HL-60 (cell line): ENCODE results near the gene DOK7.

Experiments used
- DNase-seq, 2 experiments: peaks; one replicate each; pipeline ENCODE4 v3.0.0-alpha.2; 2010 to 2020; ENCODE audit warnings: low read depth in 1 of 2, low spot score in 1 of 2
- H3K27ac ChIP-seq: fragments of 250-450 bp; sonication (Bioruptor Pico); replicated peaks from 2 replicates; pipeline ENCODE4 v1.5.1; 2020; ENCODE audit warnings: mild to moderate bottlenecking, moderate library complexity
- H3K27me3 ChIP-seq: fragments of 250-450 bp; sonication (Bioruptor Pico); 2 replicates; pipeline ENCODE4 v1.5.1; 2021; ENCODE audit warnings: mild to moderate bottlenecking, moderate library complexity; ENCODE audit not compliant: insufficient read depth, poor library complexity, severe bottlenecking
- H3K4me3 ChIP-seq: replicated peaks from 2 replicates; pipeline ENCODE4 v1.5.1; 2011; ENCODE audit warnings: mild to moderate bottlenecking, control low read depth, low read length; ENCODE audit not compliant: insufficient read depth
- GABPA ChIP-seq: IDR thresholded peaks from 2 replicates; pipeline ENCODE4 v1.6.1; 2012; ENCODE audit warnings: low read depth
- POLR2AphosphoS5 ChIP-seq: IDR thresholded peaks from 2 replicates; pipeline ENCODE4 v1.6.1; 2012; ENCODE audit warnings: low read depth
- SPI1 ChIP-seq: IDR thresholded peaks from 2 replicates; pipeline ENCODE4 v1.6.1; 2012; ENCODE audit warnings: low read depth, mild to moderate bottlenecking, borderline replicate concordance
- TF ChIP-seq, protein P1 (sequence below): IDR thresholded peaks from 2 replicates; pipeline ENCODE4 v1.6.1; 2012; ENCODE audit warnings: low read depth; ENCODE audit not compliant: insufficient replicate concordance
- TF ChIP-seq, protein P2 (sequence below): IDR thresholded peaks from one replicate; pipeline ENCODE4 v1.5.1; 2011; ENCODE audit warnings: low read length, control low read depth, inconsistent platforms; ENCODE audit not compliant: insufficient read depth

DOK7 gene

DNA sequence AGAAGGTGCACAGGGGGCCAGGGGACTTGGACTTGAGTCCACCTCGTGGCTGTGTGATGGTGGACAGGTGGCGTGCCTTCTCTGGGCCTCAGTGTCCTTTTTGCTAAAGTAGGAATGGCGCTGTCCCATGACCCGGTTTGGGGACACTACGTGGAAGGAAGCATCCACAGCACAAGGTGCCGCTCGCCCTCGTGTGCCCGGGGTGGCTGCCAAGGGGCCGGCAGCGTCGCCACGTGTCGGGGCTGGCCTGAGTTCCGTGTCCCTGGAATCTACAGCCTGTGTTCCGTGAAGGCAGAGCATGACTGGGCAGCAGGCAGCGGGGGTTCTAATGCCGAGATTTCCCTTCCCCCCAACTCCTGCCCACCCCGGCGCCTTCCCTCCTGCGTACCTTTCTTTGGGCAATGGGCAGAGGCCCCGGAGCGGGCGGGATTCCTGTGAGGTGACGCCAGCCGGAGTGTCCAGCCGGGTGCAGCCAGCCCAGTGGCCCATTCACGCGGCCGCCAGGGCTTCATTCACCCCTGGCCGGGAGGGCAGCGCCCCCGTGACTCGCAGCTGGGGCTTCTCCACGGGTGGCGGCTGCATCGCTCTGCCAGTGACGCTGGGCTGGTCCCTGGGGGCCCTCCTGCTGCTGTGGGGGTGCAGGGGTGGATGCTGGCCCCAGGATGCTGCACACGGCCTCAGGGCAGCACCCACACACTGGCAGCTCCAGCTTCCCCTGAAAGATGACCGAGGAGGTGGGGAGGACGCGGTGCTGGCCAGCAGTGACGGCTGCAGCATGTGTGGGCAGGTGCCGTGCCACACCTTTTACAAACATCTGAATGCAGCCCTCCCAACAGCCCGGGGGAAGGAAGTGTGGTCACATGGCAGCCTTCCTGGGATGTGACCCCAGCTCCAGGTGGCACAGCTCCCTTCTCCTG, 21.2 kb downstream of the DOK7 start:
- DNase-seq = peak in 1 of 2 experiments; percentile 20
- TF ChIP-seq SPI1 = no peak
- TF ChIP-seq, protein P1, sequence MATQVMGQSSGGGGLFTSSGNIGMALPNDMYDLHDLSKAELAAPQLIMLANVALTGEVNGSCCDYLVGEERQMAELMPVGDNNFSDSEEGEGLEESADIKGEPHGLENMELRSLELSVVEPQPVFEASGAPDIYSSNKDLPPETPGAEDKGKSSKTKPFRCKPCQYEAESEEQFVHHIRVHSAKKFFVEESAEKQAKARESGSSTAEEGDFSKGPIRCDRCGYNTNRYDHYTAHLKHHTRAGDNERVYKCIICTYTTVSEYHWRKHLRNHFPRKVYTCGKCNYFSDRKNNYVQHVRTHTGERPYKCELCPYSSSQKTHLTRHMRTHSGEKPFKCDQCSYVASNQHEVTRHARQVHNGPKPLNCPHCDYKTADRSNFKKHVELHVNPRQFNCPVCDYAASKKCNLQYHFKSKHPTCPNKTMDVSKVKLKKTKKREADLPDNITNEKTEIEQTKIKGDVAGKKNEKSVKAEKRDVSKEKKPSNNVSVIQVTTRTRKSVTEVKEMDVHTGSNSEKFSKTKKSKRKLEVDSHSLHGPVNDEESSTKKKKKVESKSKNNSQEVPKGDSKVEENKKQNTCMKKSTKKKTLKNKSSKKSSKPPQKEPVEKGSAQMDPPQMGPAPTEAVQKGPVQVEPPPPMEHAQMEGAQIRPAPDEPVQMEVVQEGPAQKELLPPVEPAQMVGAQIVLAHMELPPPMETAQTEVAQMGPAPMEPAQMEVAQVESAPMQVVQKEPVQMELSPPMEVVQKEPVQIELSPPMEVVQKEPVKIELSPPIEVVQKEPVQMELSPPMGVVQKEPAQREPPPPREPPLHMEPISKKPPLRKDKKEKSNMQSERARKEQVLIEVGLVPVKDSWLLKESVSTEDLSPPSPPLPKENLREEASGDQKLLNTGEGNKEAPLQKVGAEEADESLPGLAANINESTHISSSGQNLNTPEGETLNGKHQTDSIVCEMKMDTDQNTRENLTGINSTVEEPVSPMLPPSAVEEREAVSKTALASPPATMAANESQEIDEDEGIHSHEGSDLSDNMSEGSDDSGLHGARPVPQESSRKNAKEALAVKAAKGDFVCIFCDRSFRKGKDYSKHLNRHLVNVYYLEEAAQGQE = no peak
- TF ChIP-seq, protein P2, sequence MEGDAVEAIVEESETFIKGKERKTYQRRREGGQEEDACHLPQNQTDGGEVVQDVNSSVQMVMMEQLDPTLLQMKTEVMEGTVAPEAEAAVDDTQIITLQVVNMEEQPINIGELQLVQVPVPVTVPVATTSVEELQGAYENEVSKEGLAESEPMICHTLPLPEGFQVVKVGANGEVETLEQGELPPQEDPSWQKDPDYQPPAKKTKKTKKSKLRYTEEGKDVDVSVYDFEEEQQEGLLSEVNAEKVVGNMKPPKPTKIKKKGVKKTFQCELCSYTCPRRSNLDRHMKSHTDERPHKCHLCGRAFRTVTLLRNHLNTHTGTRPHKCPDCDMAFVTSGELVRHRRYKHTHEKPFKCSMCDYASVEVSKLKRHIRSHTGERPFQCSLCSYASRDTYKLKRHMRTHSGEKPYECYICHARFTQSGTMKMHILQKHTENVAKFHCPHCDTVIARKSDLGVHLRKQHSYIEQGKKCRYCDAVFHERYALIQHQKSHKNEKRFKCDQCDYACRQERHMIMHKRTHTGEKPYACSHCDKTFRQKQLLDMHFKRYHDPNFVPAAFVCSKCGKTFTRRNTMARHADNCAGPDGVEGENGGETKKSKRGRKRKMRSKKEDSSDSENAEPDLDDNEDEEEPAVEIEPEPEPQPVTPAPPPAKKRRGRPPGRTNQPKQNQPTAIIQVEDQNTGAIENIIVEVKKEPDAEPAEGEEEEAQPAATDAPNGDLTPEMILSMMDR = no peak
- TF ChIP-seq POLR2AphosphoS5 = no peak
- TF ChIP-seq GABPA = no peak
- Histone ChIP-seq H3K4me3 (no peak overlapping the region), H3K27ac (no peak overlapping the region), H3K27me3 (peaks cover 37% of the 10 kb centered on the region)

DNA sequence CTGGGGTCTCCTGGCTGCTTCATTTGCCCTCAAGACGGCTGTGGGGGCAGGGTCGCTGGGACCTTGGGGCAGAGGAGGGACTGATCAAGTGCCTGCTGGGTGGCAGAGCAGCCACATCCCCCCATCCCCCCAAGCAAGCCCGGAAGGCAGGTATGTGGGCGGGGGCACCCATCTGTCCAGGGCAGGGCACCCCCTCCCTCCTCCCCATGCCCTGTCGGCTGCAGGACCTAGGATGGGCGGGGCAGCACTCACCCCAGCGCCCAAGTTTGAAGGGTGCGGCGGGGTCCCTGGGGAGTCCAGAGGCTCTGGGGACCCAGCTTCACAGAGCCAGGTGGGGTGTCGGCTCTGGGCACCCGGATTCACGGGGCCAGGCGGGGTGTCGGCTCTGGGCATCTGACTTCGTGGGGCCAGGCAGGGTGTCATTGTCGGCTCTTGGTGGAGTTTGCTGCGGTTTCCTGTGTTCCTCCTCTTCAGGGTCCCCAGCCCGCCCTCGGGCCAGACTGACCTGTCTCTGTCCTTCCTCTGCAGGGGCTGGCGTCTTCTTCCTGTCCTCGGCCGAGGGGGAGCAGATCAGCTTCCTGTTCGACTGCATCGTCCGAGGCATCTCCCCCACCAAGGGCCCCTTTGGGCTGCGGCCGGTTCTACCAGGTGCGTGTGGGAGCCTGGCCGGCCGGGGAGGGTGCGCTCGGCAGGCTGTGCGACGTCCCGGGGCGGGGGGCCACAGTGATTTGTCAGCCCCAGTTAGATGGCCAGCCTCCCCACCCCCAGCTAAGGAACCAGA, 22.1 kb downstream of the DOK7 start:
- H3K4me3 ChIP-seq = no peak overlapping the region
- TF ChIP-seq SPI1 (no peak), GABPA (no peak), POLR2AphosphoS5 (no peak)
- TF ChIP-seq, protein P1 = no peak
- TF ChIP-seq, protein P2 = no peak
- DNase-seq = no peak
- no peak overlapping the region for H3K27ac ChIP-seq
- peaks cover 37% of the 10 kb centered on the region for H3K27me3 ChIP-seq

DNA sequence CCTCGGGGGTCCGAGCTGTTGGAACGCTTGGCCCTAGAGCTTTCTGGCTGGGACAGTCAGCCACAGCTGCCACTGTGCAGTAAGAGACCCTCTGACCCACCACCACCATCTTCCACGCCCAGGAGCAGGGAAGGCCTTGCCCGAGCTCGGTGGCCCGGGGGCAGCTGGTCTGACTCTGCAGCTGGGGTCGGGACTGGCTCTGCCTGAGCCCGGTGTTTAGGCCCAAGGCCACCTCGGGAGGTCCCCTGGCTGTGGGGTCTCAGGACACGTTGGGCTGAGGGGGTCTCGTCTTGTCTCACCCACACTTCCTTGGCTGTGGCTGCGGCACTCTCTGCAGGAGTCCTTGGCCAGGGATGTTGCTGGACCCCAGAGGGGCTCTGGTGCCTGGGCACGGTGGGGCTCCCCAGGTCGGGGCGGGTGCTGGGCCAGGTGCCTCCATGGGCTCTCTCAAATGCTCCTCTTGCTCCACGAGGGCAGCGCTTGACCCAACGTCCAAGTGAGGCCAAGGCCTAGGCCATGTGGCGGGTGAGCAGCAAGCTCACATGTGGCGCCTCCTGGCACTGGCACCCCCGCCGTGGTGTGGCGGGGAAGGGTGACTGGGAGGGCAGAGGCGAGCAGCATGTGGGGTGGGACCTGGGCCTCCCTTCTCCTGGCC, 22.9 kb downstream of the DOK7 start:
- H3K4me3 ChIP-seq = no peak overlapping the region
- H3K27ac ChIP-seq = no peak overlapping the region
- no peak for DNase-seq
- no peak for TF ChIP-seq POLR2AphosphoS5
- TF ChIP-seq, protein P2 = no peak
- H3K27me3 ChIP-seq = peaks cover 35% of the 10 kb centered on the region
